ENCODE measurements around the gene TMED10.

Gene TMED10

DNA sequence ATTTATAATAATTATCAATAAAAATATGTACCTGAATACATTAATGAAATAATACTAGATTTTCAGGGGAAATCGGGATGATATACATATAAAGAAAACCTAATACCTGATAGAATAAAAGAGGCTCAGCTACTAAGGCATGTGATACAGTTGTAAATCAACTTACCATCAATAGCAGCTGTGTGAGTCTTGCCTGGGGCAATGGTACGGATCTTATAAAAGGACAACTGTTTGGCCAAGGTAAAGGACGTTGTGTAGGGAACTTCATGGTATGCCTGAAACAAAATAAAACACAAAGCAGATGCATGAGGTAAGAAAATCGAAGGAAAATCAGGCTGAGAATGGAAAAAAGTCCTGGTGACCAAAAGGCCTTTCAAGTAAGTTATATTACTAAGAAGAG is 74.9 kb downstream of the TMED10 start:
- no peaks in the 10 kb centered on the region for H3K27me3 ChIP-seq (replicated peaks in 2 of 5; ENCODE audit: control insufficient read depth in 4 of 5, insufficient read depth in 5 of 5, low read length in 4 of 5)
- no peak overlapping the region for H3K27ac ChIP-seq (ENCODE audit: insufficient read depth in 1 of 2, low read depth in 1 of 2, low read length in 2 of 2, poor library complexity in 1 of 2, severe bottlenecking in 2 of 2)
- H3K4me3 ChIP-seq (ENCODE audit: control insufficient read depth in 1 of 7, extremely low read depth in 1 of 7, insufficient read depth in 4 of 7, low read depth in 2 of 7, low read length in 6 of 7): no peak overlapping the region
- H3K9me3 ChIP-seq (ENCODE audit: control extremely low read depth in 1 of 5, control insufficient read depth in 4 of 5, insufficient read depth in 2 of 5, low read depth in 1 of 5, low read length in 4 of 5): no peaks in the 10 kb centered on the region
- no peaks in the 10 kb centered on the region for H3K4me1 ChIP-seq (ENCODE audit: control extremely low read depth in 1 of 4, control insufficient read depth in 4 of 4, insufficient read depth in 4 of 4, low read length in 3 of 4)
- ChIA-PET POLR2A (interaction anchor here (0.7 kb wide), 1 partner anchor 153 kb away, joined by 3 read pairs; no protein-coding TSS in a partner anchor), CTCF (interaction anchor here (0.7 to 4.7 kb wide), 3 partner anchors 13 to 476 kb away, joined by 3 to 42 read pairs (median 3); no protein-coding TSS in a partner anchor)
- peaks cover 19 to 70% (median 48%) of the 10 kb centered on the region in 4 experiments for H3K36me3 ChIP-seq (ENCODE audit: control insufficient read depth in 4 of 4, insufficient read depth in 4 of 4, low read length in 3 of 4)
- 95% methylated on average over 3 of the region's 4 CpGs for WGBS (ENCODE audit: insufficient coverage)
- DNase-seq: no peak

DNA sequence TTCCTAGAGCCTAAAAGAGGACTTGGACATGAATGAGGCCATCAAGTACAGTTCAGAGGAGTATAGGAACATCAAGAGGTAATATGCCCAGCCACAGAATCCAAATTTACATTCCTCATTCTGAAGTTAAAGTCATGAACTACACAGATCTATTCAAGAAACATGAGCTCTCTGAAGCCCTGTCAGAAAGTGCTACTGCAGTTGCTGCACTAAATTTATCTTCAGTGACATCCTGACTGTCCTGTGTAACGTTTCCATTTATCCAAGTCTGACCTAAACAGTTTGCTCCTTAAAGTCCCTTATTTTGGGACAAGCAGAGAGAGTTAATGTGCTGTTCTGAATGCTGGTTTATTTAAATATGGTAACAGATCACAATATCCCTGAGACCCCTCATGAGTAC is 77.7 kb downstream of the TMED10 start:
- ChIA-PET CTCF (interaction anchor here (0.5 to 4.7 kb wide), 5 partner anchors 10 to 499 kb away, joined by 3 to 42 read pairs (median 5); partner anchors contain the start of gene PROX2), POLR2A (no interaction called here)
- no peak overlapping the region for H3K4me3 ChIP-seq (ENCODE audit: control insufficient read depth in 1 of 7, extremely low read depth in 1 of 7, insufficient read depth in 4 of 7, low read depth in 2 of 7, low read length in 6 of 7)
- H3K4me1 ChIP-seq (ENCODE audit: control extremely low read depth in 1 of 4, control insufficient read depth in 4 of 4, insufficient read depth in 4 of 4, low read length in 3 of 4): no peaks in the 10 kb centered on the region
- no peak overlapping the region for H3K27ac ChIP-seq (ENCODE audit: insufficient read depth in 1 of 2, low read depth in 1 of 2, low read length in 2 of 2, poor library complexity in 1 of 2, severe bottlenecking in 2 of 2)
- H3K36me3 ChIP-seq (ENCODE audit: control insufficient read depth in 4 of 4, insufficient read depth in 4 of 4, low read length in 3 of 4): peaks cover 12 to 78% (median 48%) of the 10 kb centered on the region in 4 experiments
- DNase-seq: no peak
- WGBS (ENCODE audit: insufficient coverage): 100% methylated on average over 1 of the region's 1 CpG
- no peaks in the 10 kb centered on the region for H3K9me3 ChIP-seq (ENCODE audit: control extremely low read depth in 1 of 5, control insufficient read depth in 4 of 5, insufficient read depth in 2 of 5, low read depth in 1 of 5, low read length in 4 of 5)
- no peaks in the 10 kb centered on the region for H3K27me3 ChIP-seq (replicated peaks in 2 of 5; ENCODE audit: control insufficient read depth in 4 of 5, insufficient read depth in 5 of 5, low read length in 4 of 5)

DNA sequence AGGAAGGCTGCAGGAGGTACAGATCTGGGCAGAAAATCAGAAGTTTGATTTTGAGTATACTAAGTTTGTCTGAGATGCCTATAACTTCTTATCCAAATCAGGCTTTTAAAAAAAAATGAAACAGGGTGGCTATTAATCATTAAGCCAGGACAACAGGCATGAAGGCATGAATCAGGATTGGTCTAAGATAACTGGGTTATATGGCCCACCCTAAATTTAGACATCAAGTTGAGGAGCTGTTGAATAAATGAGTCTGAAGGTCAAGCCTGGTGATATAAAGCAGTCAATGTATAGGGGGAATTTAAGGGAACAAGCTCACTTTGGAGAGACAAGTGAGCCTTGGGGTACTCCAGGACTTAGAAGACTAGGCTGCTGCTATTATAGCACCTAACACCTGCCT is 78.2 kb downstream of the TMED10 start:
- H3K27ac ChIP-seq (ENCODE audit: insufficient read depth in 1 of 2, low read depth in 1 of 2, low read length in 2 of 2, poor library complexity in 1 of 2, severe bottlenecking in 2 of 2): no peak overlapping the region
- CTCF ChIA-PET: interaction anchor here (0.5 to 4.7 kb wide), 5 partner anchors 10 to 499 kb away, joined by 3 to 42 read pairs (median 5); partner anchors contain the start of gene PROX2
- POLR2A ChIA-PET: no interaction called here
- no peak for DNase-seq
- no peaks in the 10 kb centered on the region for H3K4me1 ChIP-seq (ENCODE audit: control extremely low read depth in 1 of 4, control insufficient read depth in 4 of 4, insufficient read depth in 4 of 4, low read length in 3 of 4)
- H3K4me3 ChIP-seq (ENCODE audit: control insufficient read depth in 1 of 7, extremely low read depth in 1 of 7, insufficient read depth in 4 of 7, low read depth in 2 of 7, low read length in 6 of 7): no peak overlapping the region
- no peaks in the 10 kb centered on the region for H3K9me3 ChIP-seq (ENCODE audit: control extremely low read depth in 1 of 5, control insufficient read depth in 4 of 5, insufficient read depth in 2 of 5, low read depth in 1 of 5, low read length in 4 of 5)
- no peaks in the 10 kb centered on the region for H3K27me3 ChIP-seq (replicated peaks in 2 of 5; ENCODE audit: control insufficient read depth in 4 of 5, insufficient read depth in 5 of 5, low read length in 4 of 5)
- peaks cover 12 to 75% (median 48%) of the 10 kb centered on the region in 4 experiments for H3K36me3 ChIP-seq (ENCODE audit: control insufficient read depth in 4 of 4, insufficient read depth in 4 of 4, low read length in 3 of 4)

DNA sequence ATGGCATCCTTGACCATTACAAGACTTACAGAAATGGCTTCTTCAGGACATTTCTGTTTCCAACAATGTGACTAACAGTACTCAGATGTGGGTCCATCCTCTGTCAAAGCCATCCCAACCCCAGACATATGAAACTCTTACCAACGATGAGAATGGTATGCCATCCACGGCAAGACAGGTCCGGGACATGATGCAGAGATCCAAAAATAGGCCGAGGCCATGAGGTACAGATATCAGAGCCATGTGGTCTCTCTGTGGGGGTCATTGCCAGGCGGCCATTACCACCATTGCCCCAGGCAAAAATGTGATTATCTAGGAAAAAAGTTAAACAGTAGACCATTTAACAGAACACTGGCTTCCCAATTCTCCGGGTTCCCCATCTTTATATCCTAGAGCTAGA is 79.5 kb downstream of the TMED10 start:
- 96% methylated on average over 5 of the region's 6 CpGs for WGBS (ENCODE audit: insufficient coverage)
- Histone ChIP-seq H3K9me3 (ENCODE audit: control extremely low read depth in 1 of 5, control insufficient read depth in 4 of 5, insufficient read depth in 2 of 5, low read depth in 1 of 5, low read length in 4 of 5) (no peaks in the 10 kb centered on the region), H3K4me1 (ENCODE audit: control extremely low read depth in 1 of 4, control insufficient read depth in 4 of 4, insufficient read depth in 4 of 4, low read length in 3 of 4) (no peaks in the 10 kb centered on the region), H3K36me3 (ENCODE audit: control insufficient read depth in 4 of 4, insufficient read depth in 4 of 4, low read length in 3 of 4) (peaks cover 12 to 77% (median 51%) of the 10 kb centered on the region in 4 experiments), H3K4me3 (ENCODE audit: control insufficient read depth in 1 of 7, extremely low read depth in 1 of 7, insufficient read depth in 4 of 7, low read depth in 2 of 7, low read length in 6 of 7) (no peak overlapping the region), H3K27ac (ENCODE audit: insufficient read depth in 1 of 2, low read depth in 1 of 2, low read length in 2 of 2, poor library complexity in 1 of 2, severe bottlenecking in 2 of 2) (no peak overlapping the region), H3K27me3 (replicated peaks in 2 of 5; ENCODE audit: control insufficient read depth in 4 of 5, insufficient read depth in 5 of 5, low read length in 4 of 5) (no peaks in the 10 kb centered on the region)
- CTCF ChIA-PET: interaction anchor here (1.1 to 1.4 kb wide), 2 partner anchors 9 to 237 kb away, joined by 3 to 7 read pairs; no protein-coding TSS in a partner anchor
- DNase-seq: no peak
- POLR2A ChIA-PET: no interaction called here

DNA sequence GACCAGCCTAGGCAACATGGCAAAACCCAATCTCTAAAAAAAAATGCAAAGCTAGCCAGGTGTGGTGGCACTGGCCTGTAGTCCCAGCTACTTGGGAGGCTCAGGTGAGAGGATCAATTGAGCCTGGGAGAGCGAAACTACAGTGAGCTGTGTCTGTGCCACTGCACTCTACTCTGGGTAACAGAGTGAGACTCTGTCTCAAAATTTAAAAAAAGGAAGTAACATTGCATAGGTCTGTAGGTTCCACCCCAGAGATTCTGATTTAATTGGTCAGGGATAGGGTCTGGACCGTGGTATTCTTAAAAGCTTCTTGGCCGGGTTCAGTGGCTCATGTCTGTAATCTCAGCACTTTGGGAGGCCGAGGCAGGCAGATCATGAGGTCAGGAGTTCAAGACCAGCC is 80.7 kb downstream of the TMED10 start:
- POLR2A ChIA-PET: no interaction called here
- no peak for DNase-seq
- H3K9me3 ChIP-seq (ENCODE audit: control extremely low read depth in 1 of 5, control insufficient read depth in 4 of 5, insufficient read depth in 2 of 5, low read depth in 1 of 5, low read length in 4 of 5): no peaks in the 10 kb centered on the region
- 97% methylated on average over 4 of the region's 4 CpGs for WGBS (ENCODE audit: insufficient coverage)
- no peak overlapping the region for H3K4me3 ChIP-seq (ENCODE audit: control insufficient read depth in 1 of 7, extremely low read depth in 1 of 7, insufficient read depth in 4 of 7, low read depth in 2 of 7, low read length in 6 of 7)
- H3K4me1 ChIP-seq (ENCODE audit: control extremely low read depth in 1 of 4, control insufficient read depth in 4 of 4, insufficient read depth in 4 of 4, low read length in 3 of 4): no peaks in the 10 kb centered on the region
- no peak overlapping the region for H3K27ac ChIP-seq (ENCODE audit: insufficient read depth in 1 of 2, low read depth in 1 of 2, low read length in 2 of 2, poor library complexity in 1 of 2, severe bottlenecking in 2 of 2)
- peaks cover 12 to 77% (median 51%) of the 10 kb centered on the region in 4 experiments for H3K36me3 ChIP-seq (ENCODE audit: control insufficient read depth in 4 of 4, insufficient read depth in 4 of 4, low read length in 3 of 4)
- CTCF ChIA-PET: interaction anchor here (0.6 to 1.3 kb wide), 4 partner anchors 9 to 278 kb away, joined by 3 read pairs; no protein-coding TSS in a partner anchor
- no peaks in the 10 kb centered on the region for H3K27me3 ChIP-seq (replicated peaks in 2 of 5; ENCODE audit: control insufficient read depth in 4 of 5, insufficient read depth in 5 of 5, low read length in 4 of 5)

DNA sequence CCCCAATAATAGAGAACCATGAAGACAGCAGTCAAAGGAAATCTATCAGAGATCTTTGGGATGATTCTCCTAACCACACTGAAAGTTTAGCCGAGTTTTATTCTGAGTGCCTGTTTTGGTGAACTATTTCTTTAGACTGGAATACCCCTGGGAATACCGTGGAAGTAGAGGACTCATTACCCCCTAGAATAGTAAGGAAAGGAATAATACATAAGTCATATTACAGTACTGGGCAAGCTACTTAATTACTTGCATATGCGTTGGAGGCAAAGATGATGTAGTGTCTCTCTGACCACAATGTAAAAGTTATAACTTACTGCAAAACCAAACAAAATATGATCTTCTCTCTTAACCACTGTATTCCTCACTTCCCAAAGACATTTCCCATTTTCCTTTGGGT is 81.5 kb downstream of the TMED10 start:
- POLR2A ChIA-PET: no interaction called here
- CTCF ChIA-PET: interaction anchor here (0.9 kb wide), 1 partner anchor 10 kb away, joined by 3 read pairs; no protein-coding TSS in a partner anchor
- WGBS (ENCODE audit: insufficient coverage): no CpG with 5 or more reads among the region's 3 CpGs
- peaks cover 8 to 80% (median 51%) of the 10 kb centered on the region in 4 experiments for H3K36me3 ChIP-seq (ENCODE audit: control insufficient read depth in 4 of 4, insufficient read depth in 4 of 4, low read length in 3 of 4)
- H3K4me1 ChIP-seq (ENCODE audit: control extremely low read depth in 1 of 4, control insufficient read depth in 4 of 4, insufficient read depth in 4 of 4, low read length in 3 of 4): no peaks in the 10 kb centered on the region
- no peak for DNase-seq
- H3K27ac ChIP-seq (ENCODE audit: insufficient read depth in 1 of 2, low read depth in 1 of 2, low read length in 2 of 2, poor library complexity in 1 of 2, severe bottlenecking in 2 of 2): no peak overlapping the region
- H3K27me3 ChIP-seq (replicated peaks in 2 of 5; ENCODE audit: control insufficient read depth in 4 of 5, insufficient read depth in 5 of 5, low read length in 4 of 5): no peaks in the 10 kb centered on the region
- H3K9me3 ChIP-seq (ENCODE audit: control extremely low read depth in 1 of 5, control insufficient read depth in 4 of 5, insufficient read depth in 2 of 5, low read depth in 1 of 5, low read length in 4 of 5): no peaks in the 10 kb centered on the region
- H3K4me3 ChIP-seq (ENCODE audit: control insufficient read depth in 1 of 7, extremely low read depth in 1 of 7, insufficient read depth in 4 of 7, low read depth in 2 of 7, low read length in 6 of 7): no peak overlapping the region

DNA sequence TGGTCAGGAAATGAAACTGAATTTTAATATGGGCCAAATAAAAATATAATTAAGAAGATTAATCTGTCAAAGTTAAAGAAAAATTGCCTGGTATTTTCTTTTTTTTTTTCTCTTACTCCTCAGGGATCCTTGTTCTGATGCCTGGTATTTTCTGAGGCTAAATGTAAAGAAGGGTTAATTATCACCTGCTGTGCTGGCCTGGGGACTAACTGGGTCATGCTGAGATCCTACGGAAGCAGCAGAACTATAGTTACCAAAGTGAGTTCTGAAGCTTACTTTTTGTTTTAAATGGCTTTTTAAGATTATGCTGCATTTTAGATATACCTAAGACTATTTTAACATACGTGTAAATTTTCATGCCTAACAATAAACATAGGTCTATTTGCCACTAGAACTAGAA is 83.7 kb downstream of the TMED10 start:
- no peak overlapping the region for H3K4me3 ChIP-seq (ENCODE audit: control insufficient read depth in 1 of 7, extremely low read depth in 1 of 7, insufficient read depth in 4 of 7, low read depth in 2 of 7, low read length in 6 of 7)
- no peaks in the 10 kb centered on the region for H3K9me3 ChIP-seq (ENCODE audit: control extremely low read depth in 1 of 5, control insufficient read depth in 4 of 5, insufficient read depth in 2 of 5, low read depth in 1 of 5, low read length in 4 of 5)
- H3K36me3 ChIP-seq (ENCODE audit: control insufficient read depth in 4 of 4, insufficient read depth in 4 of 4, low read length in 3 of 4): peaks cover 3 to 71% (median 45%) of the 10 kb centered on the region in 4 experiments
- POLR2A ChIA-PET: interaction anchor here (0.5 kb wide), 1 partner anchor 235 kb away, joined by 3 read pairs; no protein-coding TSS in a partner anchor
- no CpG with 5 or more reads among the region's 2 CpGs for WGBS (ENCODE audit: insufficient coverage)
- CTCF ChIA-PET: interaction anchor here (1.3 to 6.9 kb wide), 3 partner anchors 86 to 232 kb away, joined by 3 to 76 read pairs (median 4); partner anchors contain the start of gene RPS6KL1
- DNase-seq: no peak
- H3K27me3 ChIP-seq (replicated peaks in 2 of 5; ENCODE audit: control insufficient read depth in 4 of 5, insufficient read depth in 5 of 5, low read length in 4 of 5): no peaks in the 10 kb centered on the region
- H3K4me1 ChIP-seq (ENCODE audit: control extremely low read depth in 1 of 4, control insufficient read depth in 4 of 4, insufficient read depth in 4 of 4, low read length in 3 of 4): no peaks in the 10 kb centered on the region
- no peak overlapping the region for H3K27ac ChIP-seq (ENCODE audit: insufficient read depth in 1 of 2, low read depth in 1 of 2, low read length in 2 of 2, poor library complexity in 1 of 2, severe bottlenecking in 2 of 2)
